ENCODE data around the gene SH2B3. TPM values are rescaled to one million over a fixed set of nuclear protein-coding genes. Genes with fewer than 3 reads are reported as not detected.

The SH2B3 gene
- total RNA-seq, 2 experiments from 2014 or later, result 48.7 to 52.7 TPM

DNA sequence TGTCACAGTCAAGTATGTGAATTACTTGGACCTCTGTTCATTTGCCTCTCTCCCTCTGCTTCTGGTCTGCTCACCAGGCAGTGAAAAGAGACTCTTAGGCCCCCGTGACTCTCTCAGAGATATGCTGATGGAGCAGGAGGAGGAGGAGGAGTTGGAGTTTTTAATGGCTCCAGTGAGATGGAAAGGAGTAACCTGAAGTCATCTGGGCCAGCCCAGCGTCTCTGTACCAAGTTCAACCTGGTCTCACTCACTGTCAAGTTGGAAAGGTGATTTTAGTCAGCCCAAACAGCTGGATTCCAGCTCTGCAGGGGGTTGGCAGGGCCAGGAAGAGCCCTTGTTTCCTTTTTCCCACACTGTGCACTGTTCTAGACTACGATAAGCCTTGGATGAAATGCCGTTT lies 48.6 kb downstream of the SH2B3 start:
- POLR2A ChIA-PET, result interaction anchor here (1.0 kb wide), 1 partner anchor 54 kb away, joined by 3 read pairs; no protein-coding TSS in a partner anchor
- CTCF ChIA-PET, result interaction anchor here (0.9 to 40.2 kb wide), 2 partner anchors 50 to 86 kb away, joined by 3 to 1222 read pairs; partner anchors contain the start of gene SH2B3
- intact Hi-C loops (cut with micrococcal nuclease), result no loop called here
- ATAC-seq (no peak), DNase-seq (no peak)
- no peaks in the 10 kb centered on the region for H3K27me3 Mint-ChIP-seq
- H3K4me3 Mint-ChIP-seq, result no peak overlapping the region
- H3K27ac Mint-ChIP-seq, result no peak overlapping the region
- H3K9me3 Mint-ChIP-seq, result no peaks in the 10 kb centered on the region
- peaks cover 16% of the 10 kb centered on the region for H3K36me3 Mint-ChIP-seq (ENCODE audit: low read depth)
- H3K4me1 Mint-ChIP-seq (ENCODE audit: low read depth), result peaks cover 25% of the 10 kb centered on the region
- no peak for TF ChIP-seq CTCF (IDR thresholded peaks at IDR 0.05)

- H3K27ac Mint-ChIP-seq, result peak overlapping the region; percentile 14
- ChIA-PET POLR2A (interaction anchor here (1.0 to 1.7 kb wide), 3 partner anchors 10 to 55 kb away, joined by 3 to 4 read pairs (median 4); no protein-coding TSS in a partner anchor), CTCF (interaction anchor here (0.9 to 40.2 kb wide), 3 partner anchors 50 to 187 kb away, joined by 3 to 1222 read pairs (median 3); partner anchors contain the start of gene SH2B3)
- peaks cover 16% of the 10 kb centered on the region for H3K36me3 Mint-ChIP-seq (ENCODE audit: low read depth)
- no peaks in the 10 kb centered on the region for H3K9me3 Mint-ChIP-seq
- intact Hi-C loops (cut with micrococcal nuclease), result no loop called here
- H3K4me3 Mint-ChIP-seq, result no peak overlapping the region
- no peaks in the 10 kb centered on the region for H3K27me3 Mint-ChIP-seq
- ATAC-seq (peak; percentile 18), DNase-seq (no peak)
- no peak for TF ChIP-seq CTCF (IDR thresholded peaks at IDR 0.05)
- peaks cover 20% of the 10 kb centered on the region for H3K4me1 Mint-ChIP-seq (ENCODE audit: low read depth)
Measured at GRCh38 chr12:111454716-111455447, 49.2 kb downstream of the SH2B3 start.

DNA sequence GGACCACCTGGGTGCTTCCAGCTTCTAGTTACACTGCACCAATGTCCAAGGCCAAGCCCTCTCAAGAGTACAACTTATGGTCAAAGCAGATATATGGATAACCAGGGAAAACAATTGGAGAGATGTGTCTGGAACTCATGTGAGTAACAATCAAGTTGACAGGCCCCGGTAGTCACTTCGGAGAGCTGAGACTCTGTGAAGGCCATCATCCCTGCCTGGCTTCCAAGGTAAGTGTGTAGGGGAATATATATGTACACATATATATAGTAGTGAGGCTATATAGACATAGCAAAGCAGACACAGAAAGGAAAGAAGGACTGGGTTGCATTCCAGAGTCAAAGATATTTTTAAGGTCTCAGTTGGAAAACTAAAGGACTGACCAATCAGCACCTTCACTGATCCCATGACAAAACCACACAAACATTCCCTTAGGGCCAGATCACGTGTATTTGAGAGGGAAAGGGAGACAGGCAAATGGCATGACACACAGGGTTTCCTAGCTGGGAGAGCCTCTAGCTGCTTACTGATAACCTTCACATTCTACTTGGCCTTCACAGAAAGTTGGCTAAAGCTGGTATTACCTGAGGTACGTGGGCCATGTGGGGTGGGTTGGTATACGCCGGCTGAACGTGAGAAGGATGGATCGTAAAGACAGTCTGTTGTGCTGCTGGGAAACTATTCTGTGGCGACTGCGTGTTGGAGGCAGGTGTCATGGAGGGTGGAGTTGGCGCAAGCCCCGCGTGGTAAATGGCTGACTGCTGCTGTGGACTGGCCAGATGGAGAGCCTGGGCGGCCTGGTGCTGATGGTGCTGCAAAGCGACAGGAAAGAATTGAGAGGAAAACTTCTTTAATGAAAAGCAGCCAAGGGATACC lies 50.0 kb downstream of the SH2B3 start:
- peak overlapping the region; percentile 39 for H3K27ac Mint-ChIP-seq
- CTCF ChIA-PET, result interaction anchor here (0.9 to 40.2 kb wide), 6 partner anchors 28 to 357 kb away, joined by 3 to 1222 read pairs (median 3); partner anchors contain the start of gene SH2B3

DNA sequence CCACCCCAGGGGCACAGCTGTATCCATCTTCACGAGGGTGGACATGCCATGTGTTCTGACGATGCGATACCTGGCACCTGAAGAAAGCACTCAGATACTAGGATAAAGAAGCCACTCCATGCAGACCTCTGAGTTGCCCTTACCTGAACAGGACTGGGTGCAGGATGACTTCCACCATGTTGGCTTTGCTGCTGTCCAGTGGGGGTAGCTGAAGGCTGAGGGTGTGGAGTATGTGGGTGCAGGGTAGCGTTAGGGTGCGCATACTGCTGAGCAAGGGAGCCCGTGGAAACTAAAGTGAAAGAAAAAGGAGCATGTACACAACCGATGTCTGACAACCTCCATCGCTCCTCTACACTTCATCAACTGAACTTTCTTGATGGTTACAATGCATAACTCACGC lies 51.3 kb downstream of the SH2B3 start:
- Mint-ChIP-seq H3K9me3 (no peaks in the 10 kb centered on the region), H3K4me3 (no peak overlapping the region), H3K27me3 (no peaks in the 10 kb centered on the region), H3K4me1 (ENCODE audit: low read depth) (peaks cover 2% of the 10 kb centered on the region), H3K36me3 (ENCODE audit: low read depth) (peaks cover 2% of the 10 kb centered on the region), H3K27ac (no peak overlapping the region)
- intact Hi-C loops (cut with micrococcal nuclease), result no loop called here
- ChIA-PET POLR2A (interaction anchor here (0.6 to 0.7 kb wide), 2 partner anchors 66 to 96 kb away, joined by 3 read pairs; no protein-coding TSS in a partner anchor), CTCF (interaction anchor here (0.9 to 40.2 kb wide), 4 partner anchors 27 to 356 kb away, joined by 3 to 1222 read pairs (median 3); partner anchors contain the start of gene SH2B3)
- no peak for DNase-seq
- no peak for ATAC-seq
- no peak for TF ChIP-seq CTCF (IDR thresholded peaks at IDR 0.05)

More for the DNA sequence above, 50.0 kb downstream of the SH2B3 start:
- peaks cover 12% of the 10 kb centered on the region for H3K36me3 Mint-ChIP-seq (ENCODE audit: low read depth)
- H3K27me3 Mint-ChIP-seq, result no peaks in the 10 kb centered on the region
- no peak for DNase-seq
- TF ChIP-seq CTCF (IDR thresholded peaks at IDR 0.05), result no peak
- H3K9me3 Mint-ChIP-seq, result no peaks in the 10 kb centered on the region
- peaks cover 13% of the 10 kb centered on the region for H3K4me1 Mint-ChIP-seq (ENCODE audit: low read depth)
- ATAC-seq, result no peak
- intact Hi-C loops (cut with micrococcal nuclease), result no loop called here
- POLR2A ChIA-PET, result interaction anchor here (1.0 to 1.7 kb wide), 3 partner anchors 11 to 56 kb away, joined by 3 to 4 read pairs (median 4); no protein-coding TSS in a partner anchor
- H3K4me3 Mint-ChIP-seq, result no peak overlapping the region

All from activated CD8-positive, alpha-beta T cell treated with anti-CD3 and anti-CD28 coated beads for 36 hours (primary cell).